Measurements from ENCODE around the gene KAT5.
"Not testable (repeated sequence)": the region's sequence is repeated elsewhere in the genome, so short reads cannot be mapped to it uniquely, and the experiment has no call there.

GRCh38 chr11:65762816-65763215 lies 50.8 kb downstream of the KAT5 start:
- not testable (repeated sequence) for TF ChIP-seq CTCF (IDR thresholded peaks at IDR 0.05); EP300 (IDR thresholded peaks at IDR 0.05; ENCODE audit: low read depth); POLR2A (IDR thresholded peaks at IDR 0.05)

All from transverse colon (tissue), 3 donors.